Occipital lobe (tissue), 2 donors: ENCODE results near the gene MED14. TPM values are rescaled to one million over a fixed set of nuclear protein-coding genes. Genes with fewer than 3 reads are reported as not detected.

Experiments used
- DNase-seq: peaks from one replicate; lab custom pipeline; 2025; lab: John Stamatoyannopoulos, UW
- total RNA-seq: library from RNA; depleted of rRNA; stranded (reverse); fragments of >200 nt; gene quantifications from one replicate; pipeline ENCODE4 v1.2.3, GENCODE V29; 2014

The MED14 gene
- total RNA-seq, 1 donor from 2014 or later: 27.5 TPM

DNA sequence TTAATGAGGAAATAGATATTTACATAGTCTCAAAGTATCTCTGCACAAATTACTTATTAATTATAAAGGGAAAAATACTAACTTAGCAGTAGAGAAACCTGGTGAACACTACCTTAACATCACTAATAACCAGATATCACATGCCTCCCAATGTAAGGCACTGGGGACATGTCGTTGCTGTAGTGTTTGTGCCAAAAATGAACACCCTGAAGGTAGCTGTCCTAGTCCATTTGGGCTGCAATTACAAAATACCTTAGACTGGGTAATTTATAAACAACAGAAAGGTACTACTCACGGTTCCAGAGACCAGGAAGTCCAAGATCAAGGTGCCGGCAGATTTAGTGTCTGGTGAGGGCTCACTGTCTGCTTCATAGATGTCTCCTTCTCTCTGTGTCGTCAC, 122.8 kb downstream of the MED14 start:
- no peak for DNase-seq

DNA sequence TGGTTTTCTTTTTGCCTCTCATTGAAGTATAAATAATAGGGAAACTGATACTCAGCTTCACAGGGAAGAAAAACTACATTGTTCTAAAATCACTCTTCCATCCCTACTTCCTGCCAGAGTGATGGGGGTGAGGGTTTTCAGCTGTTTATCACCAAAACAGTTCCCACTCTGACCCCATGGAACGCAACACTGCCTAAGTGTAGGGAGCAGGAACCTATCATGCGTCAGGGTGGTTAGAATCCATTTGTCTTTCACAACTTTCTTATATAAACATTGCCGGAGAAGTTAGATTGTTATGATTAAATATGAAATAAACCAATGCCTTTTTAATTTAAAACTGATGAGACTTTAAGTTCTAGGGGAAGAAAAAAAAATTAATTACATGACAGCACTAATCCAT, 128.0 kb downstream of the MED14 start:
- DNase-seq: no peak

DNA sequence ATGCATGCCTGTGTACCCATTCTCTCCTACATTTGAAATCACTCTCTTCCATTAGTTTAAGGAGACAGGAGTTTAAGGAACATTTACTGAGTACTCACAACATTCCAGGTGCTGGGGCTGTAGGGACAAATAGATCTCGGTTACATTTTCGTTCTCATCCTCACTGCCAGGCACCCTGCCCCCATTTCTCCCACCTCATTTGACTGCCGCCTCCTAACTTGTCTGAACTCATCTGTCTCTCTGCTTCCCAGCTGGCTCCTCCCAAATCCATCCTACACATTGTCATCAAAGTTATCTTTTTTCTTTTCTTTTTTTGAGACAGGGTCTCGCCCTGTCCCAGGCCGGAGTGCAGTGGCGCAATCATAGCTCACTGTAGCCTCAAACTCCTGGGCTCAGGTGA, 131.9 kb downstream of the MED14 start:
- no peak for DNase-seq

Other genes with a start within 250 kb of the MED14 start
- 95.1 TPM for gene ATP6AP2, start 154.6 kb downstream of the MED14 start, total RNA-seq
- not detected for gene MPC1L, start 112.1 kb downstream of the MED14 start, total RNA-seq
- gene CXorf38, start 88.0 kb downstream of the MED14 start, total RNA-seq: 10.6 TPM